Sigmoid colon (tissue), 7 donors: ENCODE results near the gene GATB. TPM values are rescaled to one million over a fixed set of nuclear protein-coding genes. Genes with fewer than 3 reads are reported as not detected.

Experiments
- DNase-seq: peaks from one replicate; pipeline ENCODE4 v3.0.0-alpha.2; 2019
- H3K27ac ChIP-seq, 4 donors: fragments of 200-600 bp; sonication (generic); one replicate each; pipeline ENCODE4 v1.5.1; 2016 to 2019; ENCODE audit warnings: mild to moderate bottlenecking in 1 of 4
- H3K27me3 ChIP-seq, 3 donors: fragments of 200-600 bp; sonication (generic); one replicate each; pipeline ENCODE4 v1.5.1; 2019; ENCODE audit warnings: mild to moderate bottlenecking in 1 of 3
- H3K36me3 ChIP-seq, 4 donors: fragments of 200-600 bp; sonication (generic); one replicate each; pipeline ENCODE4 v1.5.1; 2016 to 2019
- H3K4me1 ChIP-seq, 4 donors: fragments of 200-600 bp; sonication (generic); one replicate each; pipeline ENCODE4 v1.5.1; 2017 to 2019
- H3K4me3 ChIP-seq, 4 donors: fragments of 200-600 bp; sonication (generic); one replicate each; pipeline ENCODE4 v1.5.1; 2017 to 2019; ENCODE audit warnings: mild to moderate bottlenecking in 2 of 4, moderate library complexity in 1 of 4
- H3K9me3 ChIP-seq, 4 donors: fragments of 200-600 bp in 3 of 4; sonication (generic) in 3 of 4; one replicate each; pipeline versions ENCODE4 v1.5.1 to v1.6.1; 2013 to 2019
- EP300 ChIP-seq, 4 donors: sonication (generic); formaldehyde crosslinking; IDR thresholded peaks; one replicate each; pipeline ENCODE4 v1.6.1; 2017; ENCODE audit warnings: antibody characterized with exemption in 4 of 4
- POLR2A ChIP-seq, 2 donors: fragments of 450-650 bp; IDR thresholded peaks; one replicate each; pipeline ENCODE4 v1.6.1; 2016; ENCODE audit warnings: antibody characterized with exemption in 2 of 2, mild to moderate bottlenecking in 2 of 2, moderate library complexity in 2 of 2
- POLR2AphosphoS5 ChIP-seq, 4 donors: sonication (generic); formaldehyde crosslinking; IDR thresholded peaks; one replicate each; pipeline ENCODE4 v1.6.1; 2017; ENCODE audit warnings: antibody characterized with exemption in 4 of 4
- WGBS, 2 donors: extraction: QIAGEN DNeasy Blood & Tissue Kit; methylation state at CpG; one replicate each; pipeline ENCODE4 v1.1.7; 2013; 5-methylcytosine and 5-hydroxymethylcytosine counted together
- intact Hi-C: fragments of 100-400 bp; cut with DNase I; formaldehyde crosslinking; loops from one replicate; pipeline ENCODE4 v1.15.1; 2023
- polyA plus RNA-seq, 3 donors: library from polyadenylated mRNA; stranded (reverse); fragments of 200-250 nt; gene quantifications; one replicate each; pipeline ENCODE4 v1.2.3, GENCODE V29; 2013
- total RNA-seq, 4 donors: library from RNA; depleted of rRNA; stranded (reverse); fragments of >200 nt; gene quantifications; one replicate each; pipeline ENCODE4 v1.1.0, GENCODE V29; 2016
- TF ChIP-seq, protein P1 (sequence below), 4 experiments: fragments of 450-650 bp in 3 of 4; fragments of 200-600 bp in 1 of 4; IDR thresholded peaks; one replicate each; pipeline ENCODE4 v1.5.1; 2016 to 2019; ENCODE audit warnings: antibody characterized with exemption in 4 of 4, mild to moderate bottlenecking in 3 of 4, moderate library complexity in 2 of 4
- donor health status: healthy with polysubstance abuse.
- donor health status: Bipolar disorder and iron deficiency.
- donor health status: healthy.

The GATB gene
- total and polyA plus RNA-seq, 7 donors: 11.1 to 22.1 (median 15.1) TPM

DNA sequence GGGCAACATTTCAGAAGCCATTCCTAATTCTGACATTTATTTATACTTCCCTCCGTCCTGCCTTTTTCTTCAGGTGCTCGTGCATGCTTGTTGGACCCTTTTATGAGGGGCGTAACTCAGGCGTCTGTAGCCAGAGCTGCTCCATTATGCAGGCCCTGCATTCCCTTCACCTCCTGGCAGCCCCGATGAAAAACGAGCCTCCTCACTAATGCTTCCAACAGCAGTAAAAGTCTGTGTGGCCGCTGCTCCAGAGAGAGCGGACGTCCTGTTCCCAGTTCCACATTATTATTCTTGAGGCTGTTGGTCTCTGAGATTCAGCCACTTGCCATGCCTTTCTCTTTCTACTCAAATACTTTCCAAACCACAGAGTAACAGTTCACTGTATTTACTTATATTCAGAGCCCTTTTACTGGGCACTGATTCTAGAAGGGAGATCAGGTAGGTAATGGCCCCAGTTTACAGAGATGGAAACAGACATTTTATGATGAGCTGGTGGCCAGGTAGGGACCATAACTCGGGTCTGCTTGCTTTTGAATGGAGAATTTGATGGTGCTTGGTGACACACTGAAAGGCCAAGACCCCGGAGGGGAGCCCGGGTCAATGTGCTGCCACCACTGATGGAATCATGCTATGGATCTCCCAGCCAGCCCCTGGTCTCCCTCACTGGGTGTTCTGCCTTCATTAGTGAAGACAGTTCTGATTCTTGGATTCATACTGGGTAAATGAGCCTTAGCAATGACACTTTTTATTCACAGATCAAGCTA lies 101.0 kb downstream of the GATB start:
- intact Hi-C loops: no loop called here
- WGBS, 2 donors: 70 to 83% methylated on average over 12 of the region's 12 CpGs
- Histone ChIP-seq H3K4me3 (no peak overlapping the region), H3K36me3 (no peaks in the 10 kb centered on the region), H3K27ac (peak overlapping the region; percentile 70 to 88 (median 77)), H3K27me3 (no peaks in the 10 kb centered on the region), H3K4me1 (peaks cover 0 to 27% (median 22%) of the 10 kb centered on the region in 4 donors), H3K9me3 (no peaks in the 10 kb centered on the region)
- TF ChIP-seq POLR2AphosphoS5 (IDR thresholded peaks at IDR 0.05): peak in 3 of 4 donors; percentile 46 to 67 (median 47)
- no peak for TF ChIP-seq POLR2A (IDR thresholded peaks at IDR 0.05)
- peak in 2 of 4 donors; percentile 22 to 71 for TF ChIP-seq EP300 (IDR thresholded peaks at IDR 0.05)
- DNase-seq: peak; percentile 88

DNA sequence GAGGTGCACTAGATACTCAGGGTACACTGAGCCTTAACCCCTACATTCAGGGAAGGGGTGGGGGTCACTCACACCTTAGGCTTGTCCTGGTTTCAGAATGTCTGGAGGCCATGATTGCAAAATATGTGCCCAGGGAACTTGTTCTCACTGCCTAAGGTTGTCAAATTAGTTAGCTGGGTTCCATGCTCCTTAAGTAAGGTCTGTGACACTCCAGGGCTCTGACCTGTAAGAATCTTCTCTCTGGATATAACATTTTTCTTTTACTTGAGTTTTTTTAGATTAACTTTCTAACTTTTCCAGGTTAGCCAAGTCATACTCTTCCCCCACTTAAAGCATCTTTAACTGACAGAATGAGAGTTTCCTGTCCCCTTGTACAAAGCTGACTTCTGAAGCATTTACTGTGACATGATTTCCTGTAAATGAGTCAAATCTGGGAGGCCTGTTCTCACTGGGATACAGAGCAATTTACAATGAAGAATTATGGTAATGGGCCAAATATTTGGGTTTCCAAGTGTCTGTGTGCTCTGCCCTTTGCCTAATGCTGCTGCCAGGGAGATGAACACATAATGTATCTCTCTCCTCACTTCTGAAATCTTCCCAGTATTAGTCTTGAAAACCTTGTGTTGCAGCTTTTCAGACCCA lies 101.7 kb downstream of the GATB start:
- TF ChIP-seq, protein P1, sequence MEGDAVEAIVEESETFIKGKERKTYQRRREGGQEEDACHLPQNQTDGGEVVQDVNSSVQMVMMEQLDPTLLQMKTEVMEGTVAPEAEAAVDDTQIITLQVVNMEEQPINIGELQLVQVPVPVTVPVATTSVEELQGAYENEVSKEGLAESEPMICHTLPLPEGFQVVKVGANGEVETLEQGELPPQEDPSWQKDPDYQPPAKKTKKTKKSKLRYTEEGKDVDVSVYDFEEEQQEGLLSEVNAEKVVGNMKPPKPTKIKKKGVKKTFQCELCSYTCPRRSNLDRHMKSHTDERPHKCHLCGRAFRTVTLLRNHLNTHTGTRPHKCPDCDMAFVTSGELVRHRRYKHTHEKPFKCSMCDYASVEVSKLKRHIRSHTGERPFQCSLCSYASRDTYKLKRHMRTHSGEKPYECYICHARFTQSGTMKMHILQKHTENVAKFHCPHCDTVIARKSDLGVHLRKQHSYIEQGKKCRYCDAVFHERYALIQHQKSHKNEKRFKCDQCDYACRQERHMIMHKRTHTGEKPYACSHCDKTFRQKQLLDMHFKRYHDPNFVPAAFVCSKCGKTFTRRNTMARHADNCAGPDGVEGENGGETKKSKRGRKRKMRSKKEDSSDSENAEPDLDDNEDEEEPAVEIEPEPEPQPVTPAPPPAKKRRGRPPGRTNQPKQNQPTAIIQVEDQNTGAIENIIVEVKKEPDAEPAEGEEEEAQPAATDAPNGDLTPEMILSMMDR (IDR thresholded peaks at IDR 0.05): no peak
- peak in 1 of 4 donors; percentile 72 for TF ChIP-seq EP300 (IDR thresholded peaks at IDR 0.05)
- no peaks in the 10 kb centered on the region for H3K27me3 ChIP-seq
- H3K9me3 ChIP-seq: no peaks in the 10 kb centered on the region
- H3K36me3 ChIP-seq: no peaks in the 10 kb centered on the region
- intact Hi-C loops: no loop called here
- H3K4me3 ChIP-seq: no peak overlapping the region
- peaks cover 0 to 27% (median 22%) of the 10 kb centered on the region in 4 donors for H3K4me1 ChIP-seq
- DNase-seq: no peak
- peak overlapping the region; percentile 70 to 88 (median 77) for H3K27ac ChIP-seq

DNA sequence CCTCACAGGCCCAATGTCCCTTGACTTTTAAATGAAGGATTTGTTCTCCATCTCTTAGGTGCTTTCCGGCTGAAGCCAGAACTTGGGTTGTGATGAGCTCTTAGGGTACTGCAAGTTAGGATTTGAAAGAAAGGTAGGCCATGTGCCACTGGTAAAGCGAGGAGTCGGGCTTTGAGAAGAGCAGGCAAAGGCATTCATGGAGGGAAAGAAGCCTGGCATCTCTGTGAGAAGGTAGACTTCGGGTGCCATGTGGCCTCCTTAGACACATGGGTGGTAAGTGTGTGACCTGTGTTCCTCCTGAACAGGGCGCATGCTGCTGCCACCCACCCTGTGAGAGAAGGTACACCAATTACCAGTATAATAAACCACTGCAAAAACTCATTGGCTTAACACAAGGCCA lies 102.9 kb downstream of the GATB start:
- WGBS, 2 donors: 97% methylated on average over 5 of the region's 5 CpGs
- no peaks in the 10 kb centered on the region for H3K9me3 ChIP-seq
- no peaks in the 10 kb centered on the region for H3K27me3 ChIP-seq
- H3K27ac ChIP-seq: peak overlapping the region in 2 of 4 donors; percentile 75 to 88
- intact Hi-C loops: no loop called here
- no peak for TF ChIP-seq EP300 (IDR thresholded peaks at IDR 0.05)
- TF ChIP-seq, protein P1 (IDR thresholded peaks at IDR 0.05): no peak
- no peak for TF ChIP-seq POLR2A (IDR thresholded peaks at IDR 0.05)
- no peak for TF ChIP-seq POLR2AphosphoS5 (IDR thresholded peaks at IDR 0.05)
- H3K4me3 ChIP-seq: no peak overlapping the region
- peaks cover 0 to 27% (median 22%) of the 10 kb centered on the region in 4 donors for H3K4me1 ChIP-seq
- no peak for DNase-seq
- no peaks in the 10 kb centered on the region for H3K36me3 ChIP-seq

DNA sequence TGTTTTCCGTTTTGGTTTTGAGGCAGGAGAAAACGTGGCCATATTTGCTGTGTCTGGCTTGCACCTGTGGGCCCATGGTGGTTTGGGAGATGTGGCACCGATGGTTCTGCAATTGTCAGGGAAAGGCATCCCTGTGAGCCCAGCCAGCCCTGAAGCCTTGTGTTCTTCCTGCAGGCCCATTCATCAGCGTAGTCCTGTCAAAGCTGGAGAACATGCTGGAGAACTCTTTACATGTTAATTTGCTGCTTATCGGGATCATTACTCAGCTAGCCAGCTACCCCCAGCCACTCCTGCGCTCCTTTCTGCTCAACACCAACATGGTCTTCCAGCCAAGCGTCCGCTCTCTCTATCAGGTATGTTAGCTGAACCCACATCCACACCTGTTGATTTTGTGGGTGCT lies 104.7 kb downstream of the GATB start:
- TF ChIP-seq POLR2AphosphoS5 (IDR thresholded peaks at IDR 0.05): no peak
- TF ChIP-seq POLR2A (IDR thresholded peaks at IDR 0.05): no peak
- TF ChIP-seq EP300 (IDR thresholded peaks at IDR 0.05): no peak
- TF ChIP-seq, protein P1 (IDR thresholded peaks at IDR 0.05): no peak
- Histone ChIP-seq H3K36me3 (no peaks in the 10 kb centered on the region), H3K4me1 (peaks cover 0 to 27% (median 22%) of the 10 kb centered on the region in 4 donors), H3K9me3 (no peaks in the 10 kb centered on the region), H3K4me3 (no peak overlapping the region), H3K27me3 (no peaks in the 10 kb centered on the region), H3K27ac (no peak overlapping the region)
- no peak for DNase-seq
- intact Hi-C loops: no loop called here
- WGBS, 2 donors: 93 to 95% methylated on average over 8 of the region's 8 CpGs

DNA sequence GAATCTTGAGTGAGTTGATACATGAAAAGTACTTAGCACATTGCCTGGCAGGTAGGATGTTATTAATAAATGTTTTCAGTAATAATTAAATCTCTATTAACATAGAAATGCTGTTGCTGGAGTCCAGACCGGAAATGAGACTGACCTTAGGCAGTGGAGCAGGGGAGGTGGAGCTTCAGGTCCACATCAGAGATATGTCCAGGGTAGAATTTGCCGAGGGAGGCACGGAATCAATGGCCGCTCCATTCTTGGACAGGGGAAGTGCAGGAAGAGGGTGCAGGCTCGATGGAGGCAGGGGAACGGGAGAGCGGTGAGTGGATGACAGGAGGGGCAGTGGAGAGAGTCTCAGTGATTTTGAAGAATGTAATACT lies 107.3 kb downstream of the GATB start:
- no peaks in the 10 kb centered on the region for H3K9me3 ChIP-seq
- intact Hi-C loops: no loop called here
- WGBS, 2 donors: 94 to 96% methylated on average over 7 of the region's 7 CpGs

More for the DNA sequence above, 107.3 kb downstream of the GATB start:
- H3K27ac ChIP-seq: no peak overlapping the region
- H3K4me1 ChIP-seq: peaks cover 0 to 4% (median 1%) of the 10 kb centered on the region in 4 donors
- no peak for DNase-seq
- TF ChIP-seq POLR2AphosphoS5 (IDR thresholded peaks at IDR 0.05) (no peak), EP300 (IDR thresholded peaks at IDR 0.05) (no peak), POLR2A (IDR thresholded peaks at IDR 0.05) (no peak)
- TF ChIP-seq, protein P1 (IDR thresholded peaks at IDR 0.05): no peak
- no peaks in the 10 kb centered on the region for H3K27me3 ChIP-seq
- H3K36me3 ChIP-seq: no peaks in the 10 kb centered on the region
- no peak overlapping the region for H3K4me3 ChIP-seq
